ENCODE results near the gene HACD2. TPM values are rescaled to one million over a fixed set of nuclear protein-coding genes. Genes with fewer than 3 reads are reported as not detected.
"Not testable (repeated sequence)": the region's sequence is repeated elsewhere in the genome, so short reads cannot be mapped to it uniquely, and the experiment has no call there.

HACD2 gene
- total RNA-seq, 2 donors from 2014 or later: 22.7 to 28.6 TPM

DNA sequence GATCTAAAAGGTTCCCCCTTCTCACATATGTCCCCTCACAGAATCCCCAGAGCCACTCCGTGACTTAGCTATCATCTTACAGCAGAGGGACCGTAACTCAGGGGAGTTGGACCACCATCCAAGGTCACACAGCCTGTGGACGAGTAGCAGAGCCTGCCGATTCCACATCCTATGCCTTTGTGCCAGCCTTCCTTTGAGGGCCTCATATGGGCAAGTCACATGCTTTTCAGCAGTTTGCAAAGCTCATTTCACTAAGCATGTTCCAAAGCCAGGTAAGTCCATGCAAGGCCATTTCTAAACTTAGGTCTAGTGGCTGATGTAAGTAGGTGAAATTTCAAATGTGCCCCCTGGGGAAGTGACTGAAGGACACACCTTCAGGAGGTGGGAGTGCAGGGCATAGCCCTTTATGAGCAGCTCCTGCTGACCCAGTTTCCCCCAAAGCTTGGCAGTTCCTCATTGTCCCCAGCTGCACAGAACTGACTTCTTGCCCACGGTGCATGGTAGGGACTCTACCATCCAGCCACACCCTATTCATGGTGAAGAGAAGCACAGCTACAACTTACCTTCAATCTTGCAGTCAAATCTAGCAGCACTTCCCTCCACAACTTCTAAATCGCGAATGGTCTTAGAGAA lies 33.3 kb upstream of the HACD2 start:
- DNase-seq (ENCODE audit: low spot score): no peak
- Histone ChIP-seq H3K27ac (peak overlapping the region in 1 of 2 donors; percentile 63), H3K27me3 (no peaks in the 10 kb centered on the region), H3K4me1 (peaks cover 0 to 30% of the 10 kb centered on the region in 2 donors), H3K36me3 (peaks cover 4% of the 10 kb centered on the region), H3K9me3 (no peaks in the 10 kb centered on the region), H3K4me3 (peak overlapping the region; percentile 0 to 14)
- no peak for TF ChIP-seq CTCF (IDR thresholded peaks at IDR 0.05)

- H3K4me1 ChIP-seq: peaks cover 0 to 30% of the 10 kb centered on the region in 2 donors
- H3K27me3 ChIP-seq: no peaks in the 10 kb centered on the region
- no peak overlapping the region for H3K27ac ChIP-seq
Observed at GRCh38 chr3:123616593-123616992, 31.7 kb upstream of the HACD2 start.

GRCh38 chr3:123613543-123613942 lies 28.7 kb upstream of the HACD2 start:
- Histone ChIP-seq H3K4me1 (peaks cover 0 to 13% of the 10 kb centered on the region in 2 donors), H3K36me3 (peaks cover 4% of the 10 kb centered on the region), H3K9me3 (no peaks in the 10 kb centered on the region), H3K27ac (no peak overlapping the region), H3K27me3 (no peaks in the 10 kb centered on the region), H3K4me3 (no peak overlapping the region)
- no peak for DNase-seq (ENCODE audit: low spot score)
- no peak for TF ChIP-seq CTCF (IDR thresholded peaks at IDR 0.05)

More at GRCh38 chr3:123616593-123616992, 31.7 kb upstream of the HACD2 start:
- peaks cover 4% of the 10 kb centered on the region for H3K36me3 ChIP-seq
- H3K4me3 ChIP-seq: no peak overlapping the region
- no peak for TF ChIP-seq CTCF (IDR thresholded peaks at IDR 0.05)
- no peak for DNase-seq (ENCODE audit: low spot score)
- no peaks in the 10 kb centered on the region for H3K9me3 ChIP-seq

DNA sequence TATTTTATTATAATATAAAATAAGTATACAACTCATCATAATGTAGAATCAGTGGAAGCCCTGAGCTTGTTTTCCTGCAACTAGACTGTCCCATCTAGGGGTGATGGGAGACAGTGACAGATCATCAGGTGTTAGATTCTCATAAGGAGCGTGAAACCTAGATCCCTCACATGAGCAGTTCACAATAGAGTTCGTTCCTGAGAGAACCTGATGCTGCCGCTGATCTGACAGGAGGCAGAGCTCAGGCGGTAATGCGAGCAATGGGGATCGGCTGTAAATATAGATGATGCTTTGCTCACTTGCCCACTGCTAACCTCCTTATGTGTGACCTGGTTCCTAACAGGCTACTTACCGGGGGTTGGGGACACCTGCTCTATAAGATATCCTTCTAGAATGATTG lies 26.8 kb upstream of the HACD2 start:
- H3K4me1 ChIP-seq; H3K9me3 ChIP-seq; H3K4me3 ChIP-seq; H3K36me3 ChIP-seq; DNase-seq (ENCODE audit: low spot score); H3K27me3 ChIP-seq; H3K27ac ChIP-seq: not testable (repeated sequence)

DNA sequence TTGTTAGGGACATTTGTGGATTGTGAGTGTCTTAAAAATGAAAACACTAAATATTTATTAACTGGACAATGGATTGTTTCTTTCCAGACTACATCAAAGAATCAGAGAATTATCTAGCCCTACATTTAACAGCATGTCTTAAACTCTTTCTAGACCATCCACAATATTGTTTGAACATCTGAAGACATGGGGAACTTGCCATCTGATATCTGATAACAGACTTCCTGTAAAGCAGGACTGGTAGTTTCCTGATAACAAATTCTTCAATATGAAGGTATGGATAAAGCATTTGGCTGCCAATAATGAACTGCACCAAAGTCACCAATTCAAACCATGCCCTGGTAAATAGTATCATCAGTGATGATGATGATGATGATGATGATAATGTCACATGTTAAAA lies 26.2 kb upstream of the HACD2 start:
- Histone ChIP-seq H3K36me3 (peaks cover 4% of the 10 kb centered on the region), H3K4me3 (no peak overlapping the region), H3K4me1 (no peaks in the 10 kb centered on the region), H3K9me3 (no peaks in the 10 kb centered on the region), H3K27me3 (no peaks in the 10 kb centered on the region), H3K27ac (no peak overlapping the region)
- no peak for DNase-seq (ENCODE audit: low spot score)
- TF ChIP-seq CTCF (IDR thresholded peaks at IDR 0.05): no peak

GRCh38 chr3:123610331-123610730 lies 25.5 kb upstream of the HACD2 start:
- H3K27ac ChIP-seq: no peak overlapping the region

More at GRCh38 chr3:123610331-123610730, 25.5 kb upstream of the HACD2 start:
- no peak for DNase-seq (ENCODE audit: low spot score)
- H3K4me1 ChIP-seq: no peaks in the 10 kb centered on the region
- peaks cover 4% of the 10 kb centered on the region for H3K36me3 ChIP-seq
- no peaks in the 10 kb centered on the region for H3K9me3 ChIP-seq
- no peak for TF ChIP-seq CTCF (IDR thresholded peaks at IDR 0.05)
- no peaks in the 10 kb centered on the region for H3K27me3 ChIP-seq
- no peak overlapping the region for H3K4me3 ChIP-seq
